Activated naive CD4-positive, alpha-beta T cell treated with anti-CD3 and anti-CD28 coated beads for 36 hours (primary cell): ENCODE measurements around the gene ENTHD1. TPM values are rescaled to one million over a fixed set of nuclear protein-coding genes. Genes with fewer than 3 reads are reported as not detected.

Experiments
- CTCF ChIA-PET: fragments of 350-600 bp; sonication (Branson Sonifier 250); formaldehyde crosslinking; loops from one replicate; lab custom pipeline; 2021; ENCODE audit warnings: antibody characterized with exemption; lab: Charles Lee
- DNase-seq: peaks from one replicate; pipeline ENCODE4 v3.0.0-alpha.2; 2020
- H3K27ac Mint-ChIP-seq: one replicate; pipeline ENCODE4 v1.8.0; 2021; ENCODE audit warnings: mild to moderate bottlenecking, mixed read lengths
- H3K27me3 Mint-ChIP-seq: one replicate; pipeline ENCODE4 v1.8.0; 2021; ENCODE audit warnings: low read depth, mixed read lengths
- H3K36me3 Mint-ChIP-seq: one replicate; pipeline ENCODE4 v1.8.0; 2021; ENCODE audit warnings: low read depth, mixed read lengths
- H3K4me1 Mint-ChIP-seq: one replicate; pipeline ENCODE4 v1.8.0; 2021; ENCODE audit warnings: low read depth, mixed read lengths
- H3K4me3 Mint-ChIP-seq: one replicate; pipeline ENCODE4 v1.8.0; 2021; ENCODE audit warnings: mild to moderate bottlenecking, moderate library complexity, mixed read lengths
- H3K9me3 Mint-ChIP-seq: one replicate; pipeline ENCODE4 v1.8.0; 2021; ENCODE audit warnings: mixed read lengths
- intact Hi-C: fragments of 100-400 bp; cut with micrococcal nuclease; formaldehyde crosslinking; loops from one replicate; pipeline ENCODE4 v1.15.1; 2023
- total RNA-seq, 2 experiments: library from RNA; stranded (reverse); gene quantifications; one replicate each; pipeline ENCODE4 v1.2.3, GENCODE V29; 2021

Gene ENTHD1
- total RNA-seq, 2 experiments from 2014 or later: 0.64 to 0.81 TPM

DNA sequence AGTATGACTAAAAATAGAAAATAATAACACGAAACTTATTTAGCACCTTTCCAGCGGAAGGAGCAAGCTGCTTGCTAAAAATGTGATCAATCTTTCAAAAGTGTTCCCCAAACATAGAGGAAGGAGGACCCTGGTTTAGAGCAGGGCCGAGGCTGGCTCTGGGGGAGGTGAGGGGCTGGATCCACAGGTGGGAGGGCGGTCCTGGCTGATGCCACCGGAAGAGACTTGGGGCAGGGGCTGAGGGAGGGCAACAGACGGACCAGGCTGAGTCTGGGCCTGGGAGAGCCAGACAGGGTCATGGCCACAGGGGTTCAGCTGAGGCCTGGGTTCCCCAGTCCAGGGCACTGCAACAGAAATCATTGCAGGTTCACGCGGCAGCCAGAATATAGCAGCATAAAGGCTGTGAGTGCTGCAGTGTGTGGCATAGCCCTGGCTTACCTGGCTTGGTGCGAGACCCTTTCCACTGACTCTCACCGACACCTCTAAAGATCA, 179.7 kb downstream of the ENTHD1 start:
- CTCF ChIA-PET: no interaction called here
- no peak for DNase-seq
- Mint-ChIP-seq H3K4me3 (no peak overlapping the region), H3K4me1 (no peaks in the 10 kb centered on the region), H3K9me3 (no peaks in the 10 kb centered on the region), H3K36me3 (no peaks in the 10 kb centered on the region), H3K27ac (no peak overlapping the region), H3K27me3 (no peaks in the 10 kb centered on the region)
- intact Hi-C loops: no loop called here

GRCh38 chr22:39712751-39713525, 180.6 kb downstream of the ENTHD1 start:
- Mint-ChIP-seq H3K27ac (no peak overlapping the region), H3K27me3 (no peaks in the 10 kb centered on the region), H3K9me3 (no peaks in the 10 kb centered on the region), H3K4me1 (no peaks in the 10 kb centered on the region), H3K4me3 (no peak overlapping the region), H3K36me3 (no peaks in the 10 kb centered on the region)
- no peak for DNase-seq
- intact Hi-C loops: no loop called here
- CTCF ChIA-PET: interaction anchor here (0.5 kb wide), 1 partner anchor 223 kb away, joined by 4 read pairs; no protein-coding TSS in a partner anchor

DNA sequence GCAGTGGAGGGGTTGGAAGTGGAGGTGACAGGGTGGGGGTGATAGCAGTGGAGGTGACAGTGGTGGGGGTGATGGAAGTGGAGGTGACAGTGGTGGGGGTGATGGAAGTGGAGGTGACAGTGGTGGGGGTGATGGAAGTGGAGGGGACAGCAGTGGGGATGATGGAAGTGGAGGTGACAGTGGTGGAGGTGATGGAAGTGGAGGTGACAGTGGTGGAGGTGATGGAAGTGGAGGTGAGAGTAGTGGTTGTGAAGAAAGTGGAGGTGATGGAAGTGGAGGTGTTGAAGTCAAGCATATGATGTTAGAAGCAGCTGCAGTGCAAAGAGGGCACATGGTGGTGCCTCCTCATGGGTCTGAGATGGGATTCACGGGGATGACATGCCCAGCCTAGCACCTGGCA, 181.5 kb downstream of the ENTHD1 start:
- Mint-ChIP-seq H3K9me3 (no peaks in the 10 kb centered on the region), H3K36me3 (no peaks in the 10 kb centered on the region), H3K27me3 (no peaks in the 10 kb centered on the region), H3K27ac (no peak overlapping the region), H3K4me3 (no peak overlapping the region), H3K4me1 (no peaks in the 10 kb centered on the region)
- CTCF ChIA-PET: no interaction called here
- intact Hi-C loops: no loop called here
- no peak for DNase-seq

DNA sequence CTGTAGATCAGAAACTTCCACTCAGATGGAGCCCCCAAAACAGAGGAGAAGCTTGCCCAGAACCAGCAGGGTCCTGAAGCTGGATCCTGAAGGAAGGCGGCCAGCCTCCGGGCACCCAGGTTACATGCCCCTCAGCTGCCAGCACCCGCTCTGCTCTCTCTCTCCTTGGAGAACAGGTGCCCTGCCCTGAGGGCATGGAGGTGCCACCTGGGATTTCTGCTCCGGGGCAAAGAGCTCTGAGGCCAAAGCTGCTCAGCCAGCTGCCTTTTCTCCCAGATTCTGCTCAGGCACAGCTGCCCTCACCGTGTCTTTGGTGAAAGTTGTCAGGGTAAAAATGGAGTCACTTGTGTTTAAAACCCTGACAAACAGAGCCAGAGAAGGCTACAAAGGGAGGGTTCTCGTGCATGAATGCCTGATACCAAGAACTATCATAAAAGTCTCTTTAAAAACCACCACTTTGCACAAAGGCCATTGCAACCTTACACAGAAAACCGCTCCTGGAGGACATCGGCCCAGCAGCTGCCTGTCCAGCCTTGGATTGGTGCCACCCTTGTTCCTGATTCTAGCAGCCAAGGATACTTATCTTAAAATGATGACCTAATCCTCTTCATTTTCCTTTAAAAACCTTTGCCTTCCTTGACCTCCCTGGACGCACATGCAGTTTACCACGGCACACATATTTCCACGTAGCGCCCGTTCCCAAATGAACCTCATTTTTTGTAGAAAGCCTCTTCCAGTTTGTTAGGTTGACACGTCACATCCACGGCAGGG, 183.0 kb downstream of the ENTHD1 start:
- H3K4me3 Mint-ChIP-seq: no peak overlapping the region
- H3K4me1 Mint-ChIP-seq: no peaks in the 10 kb centered on the region
- no peaks in the 10 kb centered on the region for H3K27me3 Mint-ChIP-seq
- DNase-seq: no peak
- no peaks in the 10 kb centered on the region for H3K36me3 Mint-ChIP-seq
- CTCF ChIA-PET: interaction anchor here (0.6 kb wide), 1 partner anchor 180 kb away, joined by 3 read pairs; no protein-coding TSS in a partner anchor
- no peaks in the 10 kb centered on the region for H3K9me3 Mint-ChIP-seq
- H3K27ac Mint-ChIP-seq: no peak overlapping the region
- intact Hi-C loops: no loop called here

- no peak for DNase-seq
- H3K27me3 Mint-ChIP-seq: no peaks in the 10 kb centered on the region
- no peaks in the 10 kb centered on the region for H3K4me1 Mint-ChIP-seq
- intact Hi-C loops: no loop called here
- H3K36me3 Mint-ChIP-seq: no peaks in the 10 kb centered on the region
- CTCF ChIA-PET: interaction anchor here (0.7 to 1.1 kb wide), 2 partner anchors 149 to 216 kb away, joined by 3 to 4 read pairs; no protein-coding TSS in a partner anchor
- no peak overlapping the region for H3K4me3 Mint-ChIP-seq
- H3K27ac Mint-ChIP-seq: no peak overlapping the region
- no peaks in the 10 kb centered on the region for H3K9me3 Mint-ChIP-seq
Measured at GRCh38 chr22:39707816-39708215, 185.7 kb downstream of the ENTHD1 start.

- no peak overlapping the region for H3K4me3 Mint-ChIP-seq
- intact Hi-C loops: no loop called here
- no peaks in the 10 kb centered on the region for H3K27me3 Mint-ChIP-seq
- H3K36me3 Mint-ChIP-seq: no peaks in the 10 kb centered on the region
- H3K9me3 Mint-ChIP-seq: no peaks in the 10 kb centered on the region
- DNase-seq: no peak
- no peak overlapping the region for H3K27ac Mint-ChIP-seq
- no peaks in the 10 kb centered on the region for H3K4me1 Mint-ChIP-seq
- CTCF ChIA-PET: interaction anchor here (0.7 to 1.1 kb wide), 2 partner anchors 148 to 215 kb away, joined by 3 to 4 read pairs; no protein-coding TSS in a partner anchor
Measured at GRCh38 chr22:39707351-39707750, 186.2 kb downstream of the ENTHD1 start.

DNA sequence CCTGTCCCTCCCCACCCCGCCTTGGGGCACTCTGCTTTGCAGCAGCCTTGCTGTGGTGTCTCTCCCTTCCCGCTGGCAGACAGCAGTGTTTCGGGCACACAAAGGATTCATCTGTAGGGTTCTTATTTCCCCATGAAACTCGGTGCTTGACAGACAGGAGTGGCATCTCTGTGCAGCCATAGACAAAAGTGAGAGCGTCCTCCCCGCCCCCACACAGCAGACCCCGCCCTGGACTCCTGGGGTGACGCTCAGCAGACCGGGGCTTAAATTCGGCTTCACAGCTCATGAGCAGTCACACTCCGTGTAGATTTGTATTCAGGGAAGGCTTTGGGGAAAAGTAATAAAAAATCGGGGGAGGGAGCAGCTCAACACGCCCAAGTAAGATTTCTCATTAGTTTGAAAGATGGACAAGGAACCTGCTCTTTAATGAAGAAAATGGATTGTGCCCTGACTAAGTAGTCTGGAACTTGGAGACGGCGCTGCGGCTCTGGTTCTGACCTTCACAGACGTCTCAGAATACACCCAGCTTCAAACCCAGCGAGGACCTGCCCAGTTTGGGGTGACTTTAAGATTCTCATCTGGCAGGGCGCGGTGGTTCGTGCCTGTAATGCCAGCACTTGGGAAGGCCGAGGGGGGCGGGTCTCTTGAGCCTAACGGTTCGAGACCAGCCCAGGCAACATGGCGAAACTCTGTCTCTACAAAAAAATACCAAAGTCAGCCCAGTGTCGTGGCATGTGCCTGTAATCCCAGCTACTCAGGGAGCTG, 187.0 kb downstream of the ENTHD1 start:
- no peaks in the 10 kb centered on the region for H3K36me3 Mint-ChIP-seq
- intact Hi-C loops: no loop called here
- CTCF ChIA-PET: no interaction called here
- no peaks in the 10 kb centered on the region for H3K27me3 Mint-ChIP-seq
- no peaks in the 10 kb centered on the region for H3K9me3 Mint-ChIP-seq
- DNase-seq: no peak
- no peaks in the 10 kb centered on the region for H3K4me1 Mint-ChIP-seq
- H3K27ac Mint-ChIP-seq: no peak overlapping the region
- H3K4me3 Mint-ChIP-seq: no peak overlapping the region

GRCh38 chr22:39705386-39705785, 188.2 kb downstream of the ENTHD1 start:
- DNase-seq: no peak
- Mint-ChIP-seq H3K27ac (no peak overlapping the region), H3K9me3 (no peaks in the 10 kb centered on the region), H3K4me3 (no peak overlapping the region), H3K36me3 (no peaks in the 10 kb centered on the region), H3K4me1 (no peaks in the 10 kb centered on the region), H3K27me3 (no peaks in the 10 kb centered on the region)
- intact Hi-C loops: no loop called here
- CTCF ChIA-PET: no interaction called here

GRCh38 chr22:39703928-39704639, 189.5 kb downstream of the ENTHD1 start:
- Mint-ChIP-seq H3K4me3 (no peak overlapping the region), H3K27ac (no peak overlapping the region), H3K4me1 (no peaks in the 10 kb centered on the region), H3K36me3 (no peaks in the 10 kb centered on the region), H3K9me3 (no peaks in the 10 kb centered on the region), H3K27me3 (no peaks in the 10 kb centered on the region)
- DNase-seq: no peak
- CTCF ChIA-PET: no interaction called here
- intact Hi-C loops: no loop called here

DNA sequence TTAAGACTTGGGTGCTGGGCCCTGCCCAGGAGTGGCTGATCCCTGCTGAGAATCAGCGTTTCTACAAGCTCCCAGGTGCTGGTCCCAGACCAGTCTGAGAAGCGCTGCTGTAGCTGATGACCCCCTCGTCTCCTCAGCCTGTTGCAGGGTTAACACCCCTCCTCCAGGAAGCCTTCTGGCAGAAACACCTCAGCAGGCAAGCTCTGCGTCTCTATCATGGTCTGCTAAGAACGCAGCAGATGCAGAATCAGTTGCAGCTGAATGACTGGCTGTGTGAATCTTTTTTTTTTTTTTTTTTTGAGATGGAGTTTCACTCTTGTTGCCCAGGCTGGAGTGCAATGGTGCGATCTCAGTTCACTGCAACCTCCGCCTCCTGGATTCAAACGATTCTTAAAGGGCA, 190.5 kb downstream of the ENTHD1 start:
- H3K4me3 Mint-ChIP-seq: no peak overlapping the region
- H3K27me3 Mint-ChIP-seq: no peaks in the 10 kb centered on the region
- no peak for DNase-seq
- CTCF ChIA-PET: interaction anchor here (0.7 kb wide), 1 partner anchor 106 kb away, joined by 3 read pairs; no protein-coding TSS in a partner anchor
- no peaks in the 10 kb centered on the region for H3K9me3 Mint-ChIP-seq
- no peak overlapping the region for H3K27ac Mint-ChIP-seq
- no peaks in the 10 kb centered on the region for H3K36me3 Mint-ChIP-seq
- intact Hi-C loops: no loop called here
- H3K4me1 Mint-ChIP-seq: no peaks in the 10 kb centered on the region

DNA sequence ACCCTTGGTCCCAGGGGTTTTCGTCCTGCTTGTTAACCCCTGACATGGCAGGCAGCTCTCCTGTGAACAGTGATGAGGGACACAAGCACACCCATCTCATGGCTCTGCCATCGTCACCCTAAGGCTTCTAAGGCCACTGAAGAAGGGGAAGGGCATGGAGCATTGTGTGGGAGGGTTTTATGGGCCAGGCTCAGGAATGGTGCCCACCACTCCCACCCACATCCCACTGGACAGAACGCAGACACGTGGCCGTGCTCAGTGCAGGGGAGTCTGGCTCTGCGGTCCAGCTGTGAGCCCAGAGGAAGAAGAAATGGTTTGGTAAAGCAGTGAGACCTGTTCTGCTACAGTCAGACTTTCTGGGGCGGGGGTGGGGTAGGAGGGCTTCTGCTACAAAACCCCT, 193.0 kb downstream of the ENTHD1 start:
- DNase-seq: no peak
- Mint-ChIP-seq H3K4me3 (no peak overlapping the region), H3K27ac (no peak overlapping the region), H3K4me1 (no peaks in the 10 kb centered on the region), H3K36me3 (no peaks in the 10 kb centered on the region), H3K27me3 (no peaks in the 10 kb centered on the region), H3K9me3 (no peaks in the 10 kb centered on the region)
- intact Hi-C loops: no loop called here
- CTCF ChIA-PET: no interaction called here
